Measurements from ENCODE around the gene CPA4. TPM values are rescaled to one million over a fixed set of nuclear protein-coding genes. Genes with fewer than 3 reads are reported as not detected.

Gene CPA4
- total RNA-seq, 1 donor from 2014 or later: not detected

DNA sequence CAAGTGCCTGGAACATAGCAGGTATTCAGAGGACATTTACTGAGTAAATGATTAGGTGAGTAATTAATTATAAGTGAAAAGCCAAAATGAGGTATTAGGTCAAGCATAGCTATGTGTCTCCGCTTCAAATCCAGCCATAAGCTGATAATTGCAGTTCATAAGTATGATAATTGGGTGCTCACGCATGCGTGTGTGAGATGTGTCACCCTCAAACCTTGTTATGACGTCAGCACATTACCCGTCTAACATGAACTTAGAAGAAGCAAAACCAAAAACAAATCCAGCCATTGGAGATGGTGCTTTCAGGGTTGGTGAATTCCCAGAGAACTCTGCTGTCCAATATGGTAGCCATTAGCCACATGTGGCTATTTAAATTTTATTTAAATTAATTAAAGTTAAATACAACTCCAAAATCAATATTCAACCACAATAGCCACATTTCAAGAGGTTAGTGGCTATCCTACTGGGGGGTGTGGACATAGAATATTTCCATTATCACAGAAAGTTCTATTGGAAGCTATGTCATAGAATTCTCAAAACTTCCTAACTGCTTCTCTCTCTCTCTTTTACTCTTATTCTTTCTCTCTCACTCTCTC, 51.4 kb downstream of the CPA4 start, which contains the start of gene CPA5:
TSS of gene CPA5 (plus strand) at position 546 of the 596 bp plus-strand sequence. CDS start 1,670 bp downstream, outside the sequence.
- H3K4me3 Mint-ChIP-seq (ENCODE audit: unreplicated experiment): no peak within 1 kb of the TSS
- no peak within 1 kb of the TSS for H3K27ac Mint-ChIP-seq (ENCODE audit: unreplicated experiment)
- H3K4me1 Mint-ChIP-seq (ENCODE audit: unreplicated experiment): no peaks in the 10 kb centered on the region
- no peaks in the 10 kb centered on the region for H3K9me3 Mint-ChIP-seq (ENCODE audit: unreplicated experiment)
- DNase-seq (ENCODE audit: low spot score): no peak
- peaks cover 9% of the 10 kb centered on the region for H3K27me3 Mint-ChIP-seq (ENCODE audit: unreplicated experiment)
- peaks cover 3% of the 10 kb centered on the region for H3K36me3 Mint-ChIP-seq (ENCODE audit: low read depth, unreplicated experiment)
- TF ChIP-seq CTCF (IDR thresholded peaks at IDR 0.05; ENCODE audit: unreplicated experiment): no peak

DNA sequence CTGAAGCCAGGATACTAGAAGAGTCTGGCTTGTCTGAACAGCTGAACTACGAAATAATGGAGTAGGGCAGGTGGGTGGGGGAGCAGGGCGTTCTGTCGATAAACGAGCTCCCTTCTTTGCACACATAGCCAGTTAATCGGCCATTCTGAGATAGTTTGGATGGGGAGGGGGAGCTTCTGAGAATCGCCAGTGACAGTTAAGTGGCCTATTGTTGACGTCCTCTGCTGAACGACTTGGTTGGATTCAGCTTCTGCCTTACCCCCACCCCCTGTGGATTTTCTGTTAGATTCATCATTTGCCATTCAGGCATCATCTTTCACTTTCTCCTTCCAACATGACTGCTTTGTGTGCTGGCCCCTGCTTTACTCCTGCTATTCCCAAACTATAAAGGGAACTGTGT, 52.2 kb downstream of the CPA4 start:
- H3K9me3 Mint-ChIP-seq (ENCODE audit: unreplicated experiment): no peaks in the 10 kb centered on the region

DNA sequence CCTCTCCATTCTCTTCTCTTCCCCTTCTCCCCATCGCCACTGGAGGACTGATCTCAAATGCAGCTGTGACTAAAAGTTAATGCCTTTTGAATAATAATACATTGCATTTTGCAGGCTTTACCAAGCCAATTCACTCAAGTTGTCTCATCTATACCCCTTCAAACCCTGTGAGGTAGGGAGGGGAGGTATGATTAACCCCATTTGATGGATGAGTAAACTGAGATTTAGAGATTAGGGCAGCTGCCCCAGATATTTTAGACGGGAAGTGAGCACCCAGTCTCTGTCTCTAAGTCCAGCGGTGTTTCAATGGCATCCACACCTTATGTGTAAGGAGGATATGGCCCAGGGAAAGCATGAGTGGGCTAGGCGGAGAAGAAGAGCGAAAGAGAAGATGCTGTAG, 52.8 kb downstream of the CPA4 start:
- no peak overlapping the region for H3K4me3 Mint-ChIP-seq (ENCODE audit: unreplicated experiment)
- no peak for DNase-seq (ENCODE audit: low spot score)
- H3K9me3 Mint-ChIP-seq (ENCODE audit: unreplicated experiment): no peaks in the 10 kb centered on the region
- no peak for TF ChIP-seq CTCF (IDR thresholded peaks at IDR 0.05; ENCODE audit: unreplicated experiment)
- H3K27me3 Mint-ChIP-seq (ENCODE audit: unreplicated experiment): peaks cover 9% of the 10 kb centered on the region
- H3K27ac Mint-ChIP-seq (ENCODE audit: unreplicated experiment): no peak overlapping the region
- peaks cover 7% of the 10 kb centered on the region for H3K4me1 Mint-ChIP-seq (ENCODE audit: unreplicated experiment)
- H3K36me3 Mint-ChIP-seq (ENCODE audit: low read depth, unreplicated experiment): peaks cover 3% of the 10 kb centered on the region

More for the DNA sequence above, 52.2 kb downstream of the CPA4 start:
- Mint-ChIP-seq H3K36me3 (ENCODE audit: low read depth, unreplicated experiment) (peaks cover 3% of the 10 kb centered on the region), H3K27me3 (ENCODE audit: unreplicated experiment) (peaks cover 9% of the 10 kb centered on the region), H3K4me1 (ENCODE audit: unreplicated experiment) (peaks cover 3% of the 10 kb centered on the region), H3K4me3 (ENCODE audit: unreplicated experiment) (no peak overlapping the region), H3K27ac (ENCODE audit: unreplicated experiment) (no peak overlapping the region)
- TF ChIP-seq CTCF (IDR thresholded peaks at IDR 0.05; ENCODE audit: unreplicated experiment): no peak
- DNase-seq (ENCODE audit: low spot score): no peak

- Mint-ChIP-seq H3K27me3 (ENCODE audit: unreplicated experiment) (peaks cover 9% of the 10 kb centered on the region), H3K36me3 (ENCODE audit: low read depth, unreplicated experiment) (peaks cover 3% of the 10 kb centered on the region), H3K9me3 (ENCODE audit: unreplicated experiment) (no peaks in the 10 kb centered on the region), H3K4me3 (ENCODE audit: unreplicated experiment) (no peak overlapping the region), H3K27ac (ENCODE audit: unreplicated experiment) (no peak overlapping the region), H3K4me1 (ENCODE audit: unreplicated experiment) (peaks cover 13% of the 10 kb centered on the region)
- DNase-seq (ENCODE audit: low spot score): no peak
- no peak for TF ChIP-seq CTCF (IDR thresholded peaks at IDR 0.05; ENCODE audit: unreplicated experiment)
These were observed 53.4 kb downstream of the CPA4 start for GRCh38 chr7:130346177-130346905.

DNA sequence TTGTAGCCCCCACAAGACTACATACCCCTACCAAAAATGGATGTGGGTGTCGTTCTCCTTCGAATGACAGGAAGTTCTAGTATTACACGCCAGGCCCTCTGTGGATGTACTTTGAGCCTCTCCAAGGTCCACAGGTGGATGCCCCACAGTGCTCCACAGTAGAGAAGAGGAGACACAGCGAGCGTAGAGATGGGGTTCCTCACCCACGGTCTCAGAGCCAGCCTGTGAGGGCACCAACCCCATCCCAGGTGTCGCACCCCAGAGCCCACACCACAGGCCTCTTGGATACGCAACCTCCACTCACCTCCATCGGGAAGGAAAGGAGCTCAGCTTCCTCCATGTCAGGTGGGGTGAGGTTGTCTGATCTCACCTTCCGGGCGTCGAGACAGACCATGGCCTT, 54.0 kb downstream of the CPA4 start:
- Mint-ChIP-seq H3K27me3 (ENCODE audit: unreplicated experiment) (peaks cover 9% of the 10 kb centered on the region), H3K36me3 (ENCODE audit: low read depth, unreplicated experiment) (peaks cover 3% of the 10 kb centered on the region), H3K4me3 (ENCODE audit: unreplicated experiment) (no peak overlapping the region), H3K27ac (ENCODE audit: unreplicated experiment) (no peak overlapping the region), H3K9me3 (ENCODE audit: unreplicated experiment) (no peaks in the 10 kb centered on the region), H3K4me1 (ENCODE audit: unreplicated experiment) (peaks cover 17% of the 10 kb centered on the region)
- no peak for TF ChIP-seq CTCF (IDR thresholded peaks at IDR 0.05; ENCODE audit: unreplicated experiment)
- DNase-seq (ENCODE audit: low spot score): no peak
